GM23248 (cell line): ENCODE results near the gene HOOK2.

Experiments used
- EZH2 ChIP-seq: fragments of 200-600 bp; sonication (generic); IDR thresholded peaks from 2 replicates; pipeline ENCODE4 v1.6.1; 2018; ENCODE audit warnings: antibody characterized with exemption, mild to moderate bottlenecking; ENCODE audit not compliant: insufficient read depth, poor library complexity, severe bottlenecking
- EZH2phosphoT487 ChIP-seq: fragments of 200-600 bp; sonication (generic); IDR thresholded peaks from 2 replicates; pipeline ENCODE4 v1.6.1; 2018; ENCODE audit warnings: antibody characterized with exemption, moderate library complexity, mild to moderate bottlenecking, low read depth; ENCODE audit not compliant: insufficient read depth

GRCh38 chr19:12785431-12786031 is 10.2 kb upstream of the HOOK2 start:
- no peak for TF ChIP-seq EZH2phosphoT487
- TF ChIP-seq EZH2: no peak
